ENCODE data around the gene STK32A.

Gene STK32A

DNA sequence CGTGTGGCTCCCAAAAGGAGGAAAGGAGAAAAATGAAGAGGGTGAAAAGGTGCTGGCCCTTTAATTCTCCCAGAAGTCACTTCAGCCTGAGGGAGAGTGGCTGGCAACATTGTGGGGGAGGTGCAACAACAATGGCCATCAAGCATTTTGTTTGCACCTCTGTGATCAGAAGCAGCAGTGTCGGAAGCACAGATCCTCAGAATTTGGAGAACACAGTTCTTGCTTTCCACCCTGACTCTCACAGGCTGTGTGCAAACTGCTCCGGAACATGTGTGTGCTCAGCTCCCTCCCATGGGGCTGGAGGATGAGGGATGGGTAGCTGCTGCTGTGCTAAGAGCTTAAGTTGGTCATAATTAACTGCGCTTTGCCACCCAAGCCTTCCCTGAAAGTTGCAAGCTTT is 147.9 kb downstream of the STK32A start:
- DNase-seq (ENCODE audit: low read depth), result no peak

DNA sequence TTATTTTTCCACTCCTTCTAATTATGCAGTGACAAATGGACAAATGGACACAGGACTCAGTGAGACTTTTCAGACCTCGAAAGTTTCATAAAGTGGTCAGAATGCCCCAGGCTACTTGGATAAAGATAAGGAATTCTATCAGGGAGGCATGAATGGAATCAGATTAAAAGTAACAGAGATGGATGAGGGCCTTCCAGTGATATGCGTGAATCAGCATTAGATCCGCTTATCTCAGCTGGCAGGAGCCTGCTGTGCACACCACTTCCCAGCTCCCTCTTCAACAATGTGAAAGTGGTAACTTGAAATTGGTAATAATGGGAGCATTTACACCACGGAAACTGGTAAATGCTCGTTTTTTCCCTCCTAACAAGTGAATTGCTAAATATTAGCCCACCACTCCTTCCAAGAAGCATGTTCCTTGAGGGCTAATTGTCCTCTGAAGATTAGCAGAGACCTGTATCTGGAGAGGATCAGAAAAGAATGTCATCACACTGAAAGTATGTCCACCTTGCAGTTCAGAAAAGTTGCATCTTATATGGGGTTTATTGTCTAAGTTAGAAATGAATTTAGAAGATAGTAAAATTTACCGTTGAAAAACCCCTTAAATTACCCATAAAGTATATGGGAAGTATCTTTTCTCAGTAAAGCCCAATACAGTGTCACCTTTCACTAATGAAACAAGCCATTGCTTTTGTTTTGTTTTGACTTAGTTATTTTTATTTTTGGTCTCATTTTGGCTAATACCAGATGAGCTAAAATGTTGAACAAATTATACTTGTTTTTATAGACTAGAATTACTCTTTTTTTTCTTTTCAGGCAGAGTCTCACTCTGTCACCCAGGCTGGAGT is 149.7 kb downstream of the STK32A start:
- no peak overlapping the region for H3K4me3 ChIP-seq (ENCODE audit: low read depth, low read length)
- TF ChIP-seq, protein P1, sequence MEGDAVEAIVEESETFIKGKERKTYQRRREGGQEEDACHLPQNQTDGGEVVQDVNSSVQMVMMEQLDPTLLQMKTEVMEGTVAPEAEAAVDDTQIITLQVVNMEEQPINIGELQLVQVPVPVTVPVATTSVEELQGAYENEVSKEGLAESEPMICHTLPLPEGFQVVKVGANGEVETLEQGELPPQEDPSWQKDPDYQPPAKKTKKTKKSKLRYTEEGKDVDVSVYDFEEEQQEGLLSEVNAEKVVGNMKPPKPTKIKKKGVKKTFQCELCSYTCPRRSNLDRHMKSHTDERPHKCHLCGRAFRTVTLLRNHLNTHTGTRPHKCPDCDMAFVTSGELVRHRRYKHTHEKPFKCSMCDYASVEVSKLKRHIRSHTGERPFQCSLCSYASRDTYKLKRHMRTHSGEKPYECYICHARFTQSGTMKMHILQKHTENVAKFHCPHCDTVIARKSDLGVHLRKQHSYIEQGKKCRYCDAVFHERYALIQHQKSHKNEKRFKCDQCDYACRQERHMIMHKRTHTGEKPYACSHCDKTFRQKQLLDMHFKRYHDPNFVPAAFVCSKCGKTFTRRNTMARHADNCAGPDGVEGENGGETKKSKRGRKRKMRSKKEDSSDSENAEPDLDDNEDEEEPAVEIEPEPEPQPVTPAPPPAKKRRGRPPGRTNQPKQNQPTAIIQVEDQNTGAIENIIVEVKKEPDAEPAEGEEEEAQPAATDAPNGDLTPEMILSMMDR (IDR thresholded peaks at IDR 0.05; ENCODE audit: insufficient read depth, low read depth, low read length, missing control alignments), result no peak
- DNase-seq (ENCODE audit: low read depth), result no peak

More for the DNA sequence above, 147.9 kb downstream of the STK32A start:
- TF ChIP-seq, protein P1 (IDR thresholded peaks at IDR 0.05; ENCODE audit: insufficient read depth, low read depth, low read length, missing control alignments), result no peak
- no peak overlapping the region for H3K4me3 ChIP-seq (ENCODE audit: low read depth, low read length)

DNA sequence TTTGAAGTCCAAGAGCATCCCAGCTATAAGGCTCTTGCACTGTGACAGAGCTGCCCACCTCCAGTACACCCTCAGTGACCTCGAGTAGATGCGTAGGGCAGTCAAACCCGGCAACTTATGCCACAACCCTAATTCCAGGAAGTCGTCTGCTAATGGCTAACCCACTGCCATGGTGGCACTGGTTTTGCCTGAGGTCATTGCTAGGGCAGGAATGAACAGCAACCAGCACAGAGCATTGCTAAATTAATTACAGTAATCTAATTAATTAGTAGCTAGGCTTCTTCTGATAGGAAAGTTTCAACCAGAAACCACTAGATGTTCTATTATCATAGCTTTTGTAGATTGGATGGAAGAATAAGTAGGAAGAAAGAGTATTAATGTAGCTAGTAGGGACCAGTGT is 152.3 kb downstream of the STK32A start:
- TF ChIP-seq, protein P1 (IDR thresholded peaks at IDR 0.05; ENCODE audit: insufficient read depth, low read depth, low read length, missing control alignments), result no peak

DNA sequence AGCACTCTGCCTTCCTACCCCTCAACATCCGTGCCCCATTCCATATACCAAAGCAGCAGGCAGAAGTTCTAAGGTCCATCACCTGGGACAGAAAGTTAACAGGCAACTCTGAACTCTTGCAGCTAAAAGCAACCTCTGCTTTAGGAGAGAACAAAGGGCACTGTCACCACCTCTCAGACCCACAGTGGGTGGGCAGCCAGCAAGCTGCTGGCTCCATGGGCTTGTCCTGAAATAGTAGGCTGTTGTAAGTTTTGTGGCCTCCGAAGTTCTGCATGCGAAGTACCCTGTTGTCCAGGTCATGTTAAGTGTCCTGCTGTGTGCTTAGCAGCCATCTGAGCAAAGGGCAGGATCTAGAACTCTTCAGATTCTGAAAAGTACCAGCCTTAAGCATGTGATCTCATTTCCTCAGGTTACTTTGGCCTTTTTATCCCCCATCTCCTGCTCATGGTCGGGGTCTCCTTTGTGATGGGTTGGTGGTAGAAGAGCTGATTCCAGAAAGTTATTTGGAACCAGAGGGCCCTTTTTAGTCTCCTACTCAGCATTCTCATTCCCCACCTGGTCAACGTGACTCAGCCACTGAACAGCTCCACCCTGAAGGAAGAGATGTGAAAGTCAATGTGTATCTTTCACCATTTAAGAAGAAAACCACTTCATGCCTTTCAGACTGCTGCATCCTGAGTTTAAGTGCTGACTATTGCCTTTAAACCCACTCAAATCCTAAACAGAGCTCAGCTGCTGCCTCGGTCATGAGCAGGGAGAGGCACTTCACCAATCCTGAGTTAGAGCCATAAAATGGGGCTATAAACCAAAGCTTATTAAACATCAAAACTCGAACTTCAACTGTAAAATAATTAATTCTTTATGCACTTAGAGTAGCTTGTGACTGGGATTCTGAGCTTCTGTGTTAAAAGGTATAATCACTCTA is 153.6 kb downstream of the STK32A start:
- no peak overlapping the region for H3K4me3 ChIP-seq (ENCODE audit: low read depth, low read length)
- no peak for DNase-seq (ENCODE audit: low read depth)
- TF ChIP-seq, protein P1 (IDR thresholded peaks at IDR 0.05; ENCODE audit: insufficient read depth, low read depth, low read length, missing control alignments), result no peak

More for the DNA sequence above, 152.3 kb downstream of the STK32A start:
- no peak for DNase-seq (ENCODE audit: low read depth)
- no peak overlapping the region for H3K4me3 ChIP-seq (ENCODE audit: low read depth, low read length)

DNA sequence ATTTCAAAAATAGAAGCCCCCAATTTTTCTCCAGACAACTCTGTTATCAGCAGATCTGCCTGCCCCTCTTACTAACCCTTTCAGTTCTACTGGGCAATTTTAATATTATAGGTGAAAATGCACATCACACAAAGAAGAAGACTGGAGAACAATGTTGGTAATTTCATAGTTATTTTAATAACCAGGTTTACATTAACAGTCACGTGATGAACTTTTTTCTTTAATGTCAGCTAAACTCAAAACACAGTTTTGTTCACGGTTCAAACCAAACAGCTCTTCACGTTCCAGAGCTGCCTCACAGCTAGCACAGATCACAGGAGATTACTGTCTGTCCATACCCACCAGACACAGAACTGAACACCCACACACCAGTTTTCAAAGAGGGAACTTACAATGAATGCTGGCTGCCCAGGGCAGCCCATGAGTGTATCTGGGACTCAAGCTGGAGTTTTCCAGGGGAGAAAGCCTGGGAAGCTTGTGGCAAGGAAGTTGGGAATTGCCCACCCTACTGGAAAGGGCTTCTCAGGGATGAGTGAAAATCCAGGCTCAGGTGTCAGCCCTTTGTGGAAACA is 155.9 kb downstream of the STK32A start:
- DNase-seq (ENCODE audit: low read depth), result no peak
- H3K4me3 ChIP-seq (ENCODE audit: low read depth, low read length), result no peak overlapping the region
- TF ChIP-seq, protein P1 (IDR thresholded peaks at IDR 0.05; ENCODE audit: insufficient read depth, low read depth, low read length, missing control alignments), result no peak

DNA sequence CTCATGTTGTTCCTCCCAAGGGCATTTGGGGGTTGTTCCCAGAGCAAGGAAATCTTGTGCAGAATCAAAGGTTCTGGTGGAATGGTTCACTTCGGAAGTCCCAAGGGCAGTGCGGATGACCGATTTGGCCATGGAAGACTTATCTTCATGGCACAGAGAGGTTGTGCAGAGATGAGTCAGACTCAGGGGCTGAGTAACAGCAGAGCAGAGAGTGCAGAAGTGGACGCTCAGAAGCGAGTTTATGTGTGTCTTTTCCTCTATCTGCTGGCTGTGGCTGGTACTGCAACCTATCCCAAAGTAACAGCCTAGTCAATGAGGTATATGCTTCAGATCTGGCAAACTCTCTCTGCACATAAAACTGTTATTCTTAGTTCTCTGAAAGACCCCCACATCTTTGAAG is 157.0 kb downstream of the STK32A start:
- TF ChIP-seq, protein P1 (IDR thresholded peaks at IDR 0.05; ENCODE audit: insufficient read depth, low read depth, low read length, missing control alignments), result peak; percentile 59
- H3K4me3 ChIP-seq (ENCODE audit: low read depth, low read length), result no peak overlapping the region
- DNase-seq (ENCODE audit: low read depth), result peak; percentile 53
